ENCODE measurements around the gene HMCN1.

The HMCN1 gene

DNA sequence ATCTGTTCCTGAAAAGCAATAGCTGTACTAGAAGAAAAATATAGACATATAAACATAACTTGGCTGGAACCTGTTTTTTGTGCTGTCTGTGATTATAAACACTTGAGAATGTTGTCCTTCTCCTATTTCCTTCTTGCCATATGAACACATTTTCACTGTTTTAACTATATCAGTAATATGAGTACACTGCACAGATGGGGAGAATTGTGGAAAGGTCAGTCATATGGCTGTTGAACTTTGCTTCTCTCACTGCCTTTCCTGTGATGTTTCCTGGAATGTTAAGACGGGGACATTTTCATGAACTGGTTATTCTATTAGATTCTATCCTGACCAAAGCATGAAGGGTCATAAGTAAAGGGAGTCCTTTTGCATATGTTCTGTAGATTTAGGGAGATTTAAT, 24.9 kb downstream of the HMCN1 start:
- TF ChIP-seq, protein P1, sequence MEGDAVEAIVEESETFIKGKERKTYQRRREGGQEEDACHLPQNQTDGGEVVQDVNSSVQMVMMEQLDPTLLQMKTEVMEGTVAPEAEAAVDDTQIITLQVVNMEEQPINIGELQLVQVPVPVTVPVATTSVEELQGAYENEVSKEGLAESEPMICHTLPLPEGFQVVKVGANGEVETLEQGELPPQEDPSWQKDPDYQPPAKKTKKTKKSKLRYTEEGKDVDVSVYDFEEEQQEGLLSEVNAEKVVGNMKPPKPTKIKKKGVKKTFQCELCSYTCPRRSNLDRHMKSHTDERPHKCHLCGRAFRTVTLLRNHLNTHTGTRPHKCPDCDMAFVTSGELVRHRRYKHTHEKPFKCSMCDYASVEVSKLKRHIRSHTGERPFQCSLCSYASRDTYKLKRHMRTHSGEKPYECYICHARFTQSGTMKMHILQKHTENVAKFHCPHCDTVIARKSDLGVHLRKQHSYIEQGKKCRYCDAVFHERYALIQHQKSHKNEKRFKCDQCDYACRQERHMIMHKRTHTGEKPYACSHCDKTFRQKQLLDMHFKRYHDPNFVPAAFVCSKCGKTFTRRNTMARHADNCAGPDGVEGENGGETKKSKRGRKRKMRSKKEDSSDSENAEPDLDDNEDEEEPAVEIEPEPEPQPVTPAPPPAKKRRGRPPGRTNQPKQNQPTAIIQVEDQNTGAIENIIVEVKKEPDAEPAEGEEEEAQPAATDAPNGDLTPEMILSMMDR (IDR thresholded peaks at IDR 0.05; ENCODE audit: extremely low read depth, insufficient read depth, missing control alignments), result no peak
- in situ Hi-C loops (cut with MboI; ENCODE audit: low pct_unique_long_range_greater_than_20kb, low sequenced_read_pairs, unreplicated experiment), result no loop called here
- no peak for DNase-seq (ENCODE audit: low spot score)

GRCh38 chr1:185761841-185762240, 27.6 kb downstream of the HMCN1 start:
- TF ChIP-seq, protein P1 (IDR thresholded peaks at IDR 0.05; ENCODE audit: extremely low read depth, insufficient read depth, missing control alignments), result no peak
- in situ Hi-C loops (cut with MboI; ENCODE audit: low pct_unique_long_range_greater_than_20kb, low sequenced_read_pairs, unreplicated experiment), result no loop called here
- no peak for DNase-seq (ENCODE audit: low spot score)

- in situ Hi-C loops (cut with MboI; ENCODE audit: low pct_unique_long_range_greater_than_20kb, low sequenced_read_pairs, unreplicated experiment), result no loop called here
Observed at GRCh38 chr1:185767508-185768120, 33.4 kb downstream of the HMCN1 start.

GRCh38 chr1:185768371-185768770, 34.2 kb downstream of the HMCN1 start:
- TF ChIP-seq, protein P1 (IDR thresholded peaks at IDR 0.05; ENCODE audit: extremely low read depth, insufficient read depth, missing control alignments), result no peak
- no peak for DNase-seq (ENCODE audit: low spot score)
- in situ Hi-C loops (cut with MboI; ENCODE audit: low pct_unique_long_range_greater_than_20kb, low sequenced_read_pairs, unreplicated experiment), result no loop called here

More at GRCh38 chr1:185767508-185768120, 33.4 kb downstream of the HMCN1 start:
- TF ChIP-seq, protein P1 (IDR thresholded peaks at IDR 0.05; ENCODE audit: extremely low read depth, insufficient read depth, missing control alignments), result no peak
- no peak for DNase-seq (ENCODE audit: low spot score)

GRCh38 chr1:185769136-185769535, 34.9 kb downstream of the HMCN1 start:
- TF ChIP-seq, protein P1 (IDR thresholded peaks at IDR 0.05; ENCODE audit: extremely low read depth, insufficient read depth, missing control alignments), result no peak
- in situ Hi-C loops (cut with MboI; ENCODE audit: low pct_unique_long_range_greater_than_20kb, low sequenced_read_pairs, unreplicated experiment), result no loop called here
- DNase-seq (ENCODE audit: low spot score), result no peak

DNA sequence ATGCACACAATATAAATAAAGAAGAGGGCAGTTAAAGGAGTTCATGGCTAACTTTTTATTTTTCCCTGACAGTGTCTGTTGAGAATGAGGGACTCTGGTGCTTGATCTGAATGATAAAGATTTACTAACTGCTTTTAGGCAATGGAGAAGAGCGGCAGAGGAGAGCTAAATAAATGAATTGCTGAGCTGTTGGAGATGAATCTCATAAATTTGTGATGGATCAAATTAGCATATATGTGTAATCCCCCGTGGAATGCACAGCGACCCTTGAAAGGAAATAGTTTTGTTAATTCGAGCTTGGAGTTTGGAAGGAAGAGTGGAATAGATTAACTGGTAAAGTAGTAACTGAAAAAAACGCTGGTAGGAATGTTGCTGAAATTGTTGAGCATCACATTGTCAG, 40.2 kb downstream of the HMCN1 start:
- no peak for DNase-seq (ENCODE audit: low spot score)
- TF ChIP-seq, protein P1 (IDR thresholded peaks at IDR 0.05; ENCODE audit: extremely low read depth, insufficient read depth, missing control alignments), result no peak
- in situ Hi-C loops (cut with MboI; ENCODE audit: low pct_unique_long_range_greater_than_20kb, low sequenced_read_pairs, unreplicated experiment), result no loop called here

Measured in GM13977 (cell line).